CD8-positive, alpha-beta memory T cell (primary cell): ENCODE results near the gene MSI2. TPM values are rescaled to one million over a fixed set of nuclear protein-coding genes. Genes with fewer than 3 reads are reported as not detected.

Source experiments
- CTCF ChIA-PET: fragments of 350-600 bp; sonication (Branson Sonifier 250); formaldehyde crosslinking; loops from one replicate; lab custom pipeline; 2021; ENCODE audit warnings: antibody characterized with exemption; lab: Charles Lee
- POLR2A ChIA-PET: fragments of 350-600 bp; sonication (Branson Sonifier 250); formaldehyde crosslinking; loops from one replicate; lab custom pipeline; 2021; ENCODE audit warnings: antibody characterized with exemption; lab: Charles Lee
- DNase-seq, 5 donors: peaks; one replicate each; pipeline versions ENCODE4 v3.0.0 to v3.0.0-alpha.2; 2020 to 2022; ENCODE audit warnings: mixed read lengths in 1 of 5
- H3K27ac ChIP-seq: one replicate; pipeline ENCODE4 v1.7.0; 2013; ENCODE audit warnings: low read depth, mild to moderate bottlenecking, low read length, moderate library complexity
- H3K27me3 ChIP-seq: 2 replicates; pipeline ENCODE4 v1.7.0; 2013; ENCODE audit warnings: low read length, mild to moderate bottlenecking; ENCODE audit not compliant: insufficient read depth, poor library complexity, severe bottlenecking
- H3K36me3 ChIP-seq: 2 replicates; pipeline ENCODE4 v1.7.0; 2013; ENCODE audit warnings: mild to moderate bottlenecking, low read length, moderate library complexity; ENCODE audit not compliant: insufficient read depth
- H3K4me1 ChIP-seq: 2 replicates; pipeline ENCODE4 v1.7.0; 2013; ENCODE audit warnings: mild to moderate bottlenecking, low read length, moderate library complexity; ENCODE audit not compliant: insufficient read depth
- H3K4me3 ChIP-seq: 2 replicates; pipeline ENCODE4 v1.7.0; 2013; ENCODE audit warnings: mild to moderate bottlenecking, low read length
- H3K9me3 ChIP-seq: 2 replicates; pipeline ENCODE4 v1.7.0; 2013; ENCODE audit warnings: mild to moderate bottlenecking, low read length
- H3K27ac Mint-ChIP-seq, 8 donors: one replicate each; pipeline ENCODE4 v1.8.0; 2020 to 2021; ENCODE audit warnings: mixed read lengths in 8 of 8, mild to moderate bottlenecking in 6 of 8, inconsistent platforms in 3 of 8, moderate library complexity in 3 of 8
- H3K27me3 Mint-ChIP-seq, 2 donors: one replicate each; pipeline ENCODE4 v1.8.0; 2020 to 2021; ENCODE audit warnings: mixed read lengths in 2 of 2, mild to moderate bottlenecking in 1 of 2, moderate library complexity in 1 of 2
- H3K36me3 Mint-ChIP-seq, 3 donors: one replicate each; pipeline ENCODE4 v1.8.0; 2020 to 2021; ENCODE audit warnings: mixed read lengths in 3 of 3, inconsistent platforms in 1 of 3, mild to moderate bottlenecking in 1 of 3
- H3K4me1 Mint-ChIP-seq, 3 donors: one replicate each; pipeline ENCODE4 v1.8.0; 2020 to 2021; ENCODE audit warnings: mixed read lengths in 3 of 3, inconsistent platforms in 1 of 3, mild to moderate bottlenecking in 1 of 3
- H3K4me3 Mint-ChIP-seq, 7 donors: one replicate each; pipeline ENCODE4 v1.8.0; 2020 to 2021; ENCODE audit warnings: mixed read lengths in 7 of 7, mild to moderate bottlenecking in 6 of 7, moderate library complexity in 4 of 7, inconsistent platforms in 2 of 7
- H3K9me3 Mint-ChIP-seq, 5 donors: one replicate each; pipeline ENCODE4 v1.8.0; 2020 to 2022; ENCODE audit warnings: mixed read lengths in 5 of 5, mild to moderate bottlenecking in 3 of 5, moderate library complexity in 2 of 5, inconsistent platforms in 1 of 5
- polyA plus RNA-seq: library from polyadenylated mRNA; unstranded; fragments of 300-500 nt; fragmentation: Illumina TruSeq; gene quantifications from one replicate; pipeline ENCODE4 v1.2.3, GENCODE V29; 2021
- total RNA-seq, 2 experiments: library from RNA; stranded (reverse); gene quantifications; one replicate each; pipeline ENCODE4 v1.2.3, GENCODE V29; 2021

Gene MSI2
- total RNA-seq: 10 to 100 TPM; 57.1 to 58.0 TPM
- polyA plus RNA-seq: 2.3 TPM

GRCh38 chr17:57255776-57256681, at the start of gene MSI2:
TSS of gene MSI2 (plus strand) at chr17:57256523. CDS start at chr17:57256743, 220 bp downstream.
- Histone ChIP-seq H3K36me3 (no peaks in the 10 kb centered on the region), H3K27me3 (no peaks in the 10 kb centered on the region), H3K27ac (peak within 1 kb of the TSS; percentile 75), H3K4me1 (peaks cover 28% of the 10 kb centered on the region), H3K4me3 (peak within 1 kb of the TSS; percentile 78), H3K9me3 (no peaks in the 10 kb centered on the region)
- CTCF ChIA-PET: interaction anchor here (1.6 to 3.3 kb wide), 2 partner anchors 12 to 14 kb away, joined by 3 to 18 read pairs; no protein-coding TSS in a partner anchor
- peaks cover 0 to 3% of the 10 kb centered on the region in 2 donors for H3K27me3 Mint-ChIP-seq
- peak; percentile 87 to 97 (median 92) for DNase-seq
- peaks cover 43 to 54% (median 50%) of the 10 kb centered on the region in 3 donors for H3K4me1 Mint-ChIP-seq
- peaks cover 0 to 6% (median 0%) of the 10 kb centered on the region in 5 donors for H3K9me3 Mint-ChIP-seq
- POLR2A ChIA-PET: interaction anchor here (0.5 to 2.3 kb wide), 4 partner anchors 13 to 1294 kb away, joined by 3 to 10 read pairs (median 6); no protein-coding TSS in a partner anchor
- peak within 1 kb of the TSS; percentile 84 to 99 (median 96) for H3K27ac Mint-ChIP-seq
- peak within 1 kb of the TSS; percentile 92 to 98 (median 96) for H3K4me3 Mint-ChIP-seq
- H3K36me3 Mint-ChIP-seq: peaks cover 0 to 40% (median 4%) of the 10 kb centered on the region in 3 donors

- Mint-ChIP-seq H3K4me3 (no peak overlapping the region), H3K27me3 (peaks cover 12 to 42% of the 10 kb centered on the region in 2 donors), H3K27ac (no peak overlapping the region), H3K9me3 (peaks cover 0 to 20% (median 5%) of the 10 kb centered on the region in 5 donors), H3K36me3 (peaks cover 0 to 4% (median 0%) of the 10 kb centered on the region in 3 donors), H3K4me1 (no peaks in the 10 kb centered on the region)
- Histone ChIP-seq H3K4me3 (no peak overlapping the region), H3K27ac (no peak overlapping the region), H3K9me3 (no peaks in the 10 kb centered on the region), H3K36me3 (no peaks in the 10 kb centered on the region), H3K27me3 (no peaks in the 10 kb centered on the region), H3K4me1 (no peaks in the 10 kb centered on the region)
- CTCF ChIA-PET: no interaction called here
- POLR2A ChIA-PET: no interaction called here
- no peak for DNase-seq
Observed at GRCh38 chr17:57206928-57207327, 49.4 kb upstream of the MSI2 start.

- CTCF ChIA-PET: no interaction called here
- POLR2A ChIA-PET: no interaction called here
Observed at GRCh38 chr17:57207396-57207795, 48.9 kb upstream of the MSI2 start.

GRCh38 chr17:57210224-57210553, 46.1 kb upstream of the MSI2 start:
- H3K27me3 ChIP-seq: no peaks in the 10 kb centered on the region
- Mint-ChIP-seq H3K27me3 (peaks cover 12 to 50% of the 10 kb centered on the region in 2 donors), H3K36me3 (peaks cover 0 to 4% (median 0%) of the 10 kb centered on the region in 3 donors), H3K4me3 (no peak overlapping the region), H3K4me1 (no peaks in the 10 kb centered on the region), H3K9me3 (peaks cover 0 to 20% (median 5%) of the 10 kb centered on the region in 5 donors), H3K27ac (no peak overlapping the region)
- ChIA-PET CTCF (no interaction called here), POLR2A (no interaction called here)
- no peaks in the 10 kb centered on the region for H3K9me3 ChIP-seq
- no peaks in the 10 kb centered on the region for H3K36me3 ChIP-seq
- no peak overlapping the region for H3K4me3 ChIP-seq
- DNase-seq: no peak
- H3K27ac ChIP-seq: no peak overlapping the region
- no peaks in the 10 kb centered on the region for H3K4me1 ChIP-seq

More at GRCh38 chr17:57207396-57207795, 48.9 kb upstream of the MSI2 start:
- Mint-ChIP-seq H3K27me3 (peaks cover 12 to 47% of the 10 kb centered on the region in 2 donors), H3K36me3 (peaks cover 0 to 4% (median 0%) of the 10 kb centered on the region in 3 donors), H3K4me3 (no peak overlapping the region), H3K27ac (no peak overlapping the region), H3K9me3 (peaks cover 0 to 20% (median 5%) of the 10 kb centered on the region in 5 donors), H3K4me1 (no peaks in the 10 kb centered on the region)
- no peak overlapping the region for H3K27ac ChIP-seq
- H3K36me3 ChIP-seq: no peaks in the 10 kb centered on the region
- no peaks in the 10 kb centered on the region for H3K27me3 ChIP-seq
- H3K9me3 ChIP-seq: no peaks in the 10 kb centered on the region
- no peaks in the 10 kb centered on the region for H3K4me1 ChIP-seq
- no peak overlapping the region for H3K4me3 ChIP-seq
- DNase-seq: no peak

GRCh38 chr17:57210972-57211411, 45.3 kb upstream of the MSI2 start:
- no peaks in the 10 kb centered on the region for H3K4me1 Mint-ChIP-seq
- H3K9me3 Mint-ChIP-seq: peaks cover 0 to 20% (median 5%) of the 10 kb centered on the region in 5 donors
- H3K27ac Mint-ChIP-seq: no peak overlapping the region
- ChIA-PET CTCF (no interaction called here), POLR2A (no interaction called here)
- no peak overlapping the region for H3K27ac ChIP-seq
- peaks cover 0 to 4% (median 0%) of the 10 kb centered on the region in 3 donors for H3K36me3 Mint-ChIP-seq
- no peak overlapping the region for H3K4me3 Mint-ChIP-seq
- H3K4me1 ChIP-seq: no peaks in the 10 kb centered on the region
- no peak for DNase-seq
- H3K36me3 ChIP-seq: no peaks in the 10 kb centered on the region
- no peaks in the 10 kb centered on the region for H3K9me3 ChIP-seq
- H3K27me3 ChIP-seq: no peaks in the 10 kb centered on the region
- peaks cover 16 to 54% of the 10 kb centered on the region in 2 donors for H3K27me3 Mint-ChIP-seq
- no peak overlapping the region for H3K4me3 ChIP-seq

- Histone ChIP-seq H3K9me3 (no peaks in the 10 kb centered on the region), H3K4me3 (no peak overlapping the region), H3K27me3 (no peaks in the 10 kb centered on the region), H3K36me3 (no peaks in the 10 kb centered on the region), H3K4me1 (no peaks in the 10 kb centered on the region), H3K27ac (no peak overlapping the region)
- ChIA-PET POLR2A (no interaction called here), CTCF (no interaction called here)
- H3K36me3 Mint-ChIP-seq: peaks cover 0 to 4% (median 0%) of the 10 kb centered on the region in 3 donors
- H3K27me3 Mint-ChIP-seq: peaks cover 17 to 52% of the 10 kb centered on the region in 2 donors
- no peaks in the 10 kb centered on the region for H3K4me1 Mint-ChIP-seq
- H3K9me3 Mint-ChIP-seq: peaks cover 0 to 20% (median 5%) of the 10 kb centered on the region in 5 donors
- no peak overlapping the region for H3K4me3 Mint-ChIP-seq
- DNase-seq: no peak
- H3K27ac Mint-ChIP-seq: peak overlapping the region in 1 of 8 donors; percentile 30
Observed at GRCh38 chr17:57211543-57211942, 44.8 kb upstream of the MSI2 start.

GRCh38 chr17:57213180-57213825, 43.0 kb upstream of the MSI2 start:
- CTCF ChIA-PET: interaction anchor here (1.3 kb wide), 1 partner anchor 30 kb away, joined by 4 read pairs; no protein-coding TSS in a partner anchor
- peaks cover 0 to 4% (median 0%) of the 10 kb centered on the region in 3 donors for H3K36me3 Mint-ChIP-seq

More at GRCh38 chr17:57213180-57213825, 43.0 kb upstream of the MSI2 start:
- POLR2A ChIA-PET: no interaction called here
- H3K36me3 ChIP-seq: no peaks in the 10 kb centered on the region
- Mint-ChIP-seq H3K27ac (no peak overlapping the region), H3K9me3 (peaks cover 0 to 8% (median 3%) of the 10 kb centered on the region in 5 donors), H3K4me3 (no peak overlapping the region), H3K27me3 (peaks cover 20 to 53% of the 10 kb centered on the region in 2 donors), H3K4me1 (no peaks in the 10 kb centered on the region)
- no peaks in the 10 kb centered on the region for H3K9me3 ChIP-seq
- no peak for DNase-seq
- no peak overlapping the region for H3K4me3 ChIP-seq
- no peak overlapping the region for H3K27ac ChIP-seq
- no peaks in the 10 kb centered on the region for H3K4me1 ChIP-seq
- H3K27me3 ChIP-seq: no peaks in the 10 kb centered on the region
